GM18873 (cell line): ENCODE measurements around the gene DCAF11.

Experiments
- ATAC-seq: cut with Tn5 transposase; IDR thresholded peaks from one replicate; pipeline ENCODE4 v1.9.1; 2021; ENCODE audit warnings: mild to moderate bottlenecking, moderate library complexity, moderate number of reproducible peaks; ENCODE audit not compliant: unreplicated experiment, low FRiP score

DCAF11 gene

DNA sequence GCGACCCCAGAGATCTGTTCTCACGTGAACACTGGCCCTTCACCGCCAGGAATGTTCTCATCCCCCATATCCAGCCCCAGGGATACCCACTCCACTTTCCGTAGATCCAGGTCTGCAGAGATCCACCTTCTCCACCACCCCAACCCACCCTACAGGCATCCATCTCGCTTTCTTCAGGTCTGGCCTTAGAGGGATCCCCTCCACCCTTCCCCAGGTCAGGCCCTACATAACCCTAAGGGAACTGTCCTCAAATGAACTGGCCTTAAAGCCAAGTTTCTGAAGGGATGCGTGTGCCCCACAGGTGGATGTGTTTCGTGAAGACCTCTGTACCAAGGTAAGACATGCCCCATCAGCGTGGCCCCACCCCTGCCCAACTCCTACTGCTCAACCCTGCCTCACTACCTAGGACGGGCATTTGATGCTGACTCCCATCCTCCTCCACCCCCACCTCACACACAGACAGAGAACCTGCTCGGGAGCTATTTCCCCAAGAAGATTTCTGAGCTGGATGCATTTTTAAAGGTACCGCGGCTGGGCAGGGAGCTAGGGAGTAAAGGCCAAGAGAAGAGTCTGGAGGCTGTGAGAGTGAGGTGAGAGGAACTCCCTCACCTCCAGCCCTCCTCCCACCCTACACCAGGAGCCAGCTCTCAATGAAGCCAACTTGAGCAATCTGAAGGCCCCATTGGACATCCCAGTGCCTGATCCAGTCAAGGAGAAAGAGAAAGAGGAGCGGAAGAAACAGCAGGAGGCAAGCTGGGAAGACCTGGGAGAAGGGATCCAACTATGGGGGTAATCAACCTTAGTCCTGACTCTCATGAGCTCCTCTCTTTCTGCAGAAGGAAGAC is 22.3 kb downstream of the DCAF11 start:
- ATAC-seq, result no peak

DNA sequence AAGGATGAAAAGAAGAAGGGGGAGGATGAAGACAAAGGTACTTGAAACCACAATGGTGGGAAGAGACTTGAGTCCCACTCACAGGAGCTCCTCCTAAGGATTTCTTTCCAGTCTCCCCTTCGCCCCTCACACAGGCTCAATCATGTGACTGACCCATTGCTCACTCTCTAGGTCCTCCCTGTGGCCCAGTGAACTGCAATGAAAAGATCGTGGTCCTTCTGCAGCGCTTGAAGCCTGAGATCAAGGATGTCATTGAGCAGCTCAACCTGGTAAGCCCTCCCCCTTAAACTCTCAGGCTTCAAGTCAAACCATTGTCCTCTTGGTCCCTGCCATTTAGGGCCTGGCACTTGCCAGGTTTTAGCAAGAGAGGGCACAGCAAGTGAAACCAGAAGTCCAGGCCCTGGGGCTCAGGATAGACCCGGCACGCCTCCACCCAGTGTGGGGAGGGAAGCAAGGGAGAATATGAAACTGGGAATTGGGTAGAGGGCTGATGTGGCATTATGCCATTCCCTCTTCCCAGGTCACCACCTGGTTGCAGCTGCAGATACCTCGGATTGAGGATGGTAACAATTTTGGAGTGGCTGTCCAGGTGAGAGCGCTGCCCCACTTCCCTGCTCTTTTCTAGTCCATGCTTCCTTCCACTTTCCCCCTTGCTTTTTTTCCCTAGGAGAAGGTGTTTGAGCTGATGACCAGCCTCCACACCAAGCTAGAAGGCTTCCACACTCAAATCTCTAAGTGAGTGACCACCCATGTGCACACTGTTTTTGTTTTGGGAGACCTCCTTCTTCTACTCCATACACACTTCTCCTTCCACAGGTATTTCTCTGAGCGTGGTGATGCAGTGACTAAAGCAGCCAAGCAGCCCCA is 23.2 kb downstream of the DCAF11 start:
- no peak for ATAC-seq

DNA sequence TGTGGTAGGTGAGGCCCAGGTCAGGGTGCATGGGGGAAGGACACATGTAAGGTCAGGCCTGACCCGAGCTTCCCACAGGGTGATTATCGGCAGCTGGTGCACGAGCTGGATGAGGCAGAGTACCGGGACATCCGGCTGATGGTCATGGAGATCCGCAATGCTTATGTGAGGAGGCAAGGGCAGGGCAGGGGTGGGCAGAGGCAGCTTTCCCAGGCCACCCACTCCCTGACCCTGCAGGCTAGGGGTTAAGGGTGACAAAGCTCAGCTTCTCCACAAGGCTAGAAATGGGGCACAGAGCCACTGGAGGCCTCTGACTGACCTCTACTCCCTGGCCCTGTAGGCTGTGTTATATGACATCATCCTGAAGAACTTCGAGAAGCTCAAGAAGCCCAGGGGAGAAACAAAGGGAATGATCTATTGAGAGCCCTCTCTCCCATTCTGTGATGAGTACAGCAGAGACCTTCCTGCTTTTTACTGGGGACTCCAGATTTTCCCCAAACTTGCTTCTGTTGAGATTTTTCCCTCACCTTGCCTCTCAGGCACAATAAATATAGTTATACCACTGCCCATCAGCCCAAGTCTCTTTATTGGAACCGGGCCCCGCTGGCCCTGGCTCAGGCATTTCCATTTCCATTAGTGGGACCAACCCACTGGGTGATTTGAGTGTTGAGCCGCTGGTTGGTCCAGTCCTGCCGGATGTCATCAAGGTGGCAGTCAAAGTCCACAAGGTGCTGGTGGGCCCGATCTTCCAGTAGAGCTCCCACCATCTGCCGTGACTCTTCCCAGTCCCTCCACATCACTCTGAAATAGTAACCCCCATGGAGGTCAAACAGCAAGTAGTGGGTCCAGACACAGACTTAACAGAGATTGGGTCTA is 24.1 kb downstream of the DCAF11 start:
- no peak for ATAC-seq

GRCh38 chr14:24139272-24139934 is 24.8 kb downstream of the DCAF11 start:
- ATAC-seq, result no peak

DNA sequence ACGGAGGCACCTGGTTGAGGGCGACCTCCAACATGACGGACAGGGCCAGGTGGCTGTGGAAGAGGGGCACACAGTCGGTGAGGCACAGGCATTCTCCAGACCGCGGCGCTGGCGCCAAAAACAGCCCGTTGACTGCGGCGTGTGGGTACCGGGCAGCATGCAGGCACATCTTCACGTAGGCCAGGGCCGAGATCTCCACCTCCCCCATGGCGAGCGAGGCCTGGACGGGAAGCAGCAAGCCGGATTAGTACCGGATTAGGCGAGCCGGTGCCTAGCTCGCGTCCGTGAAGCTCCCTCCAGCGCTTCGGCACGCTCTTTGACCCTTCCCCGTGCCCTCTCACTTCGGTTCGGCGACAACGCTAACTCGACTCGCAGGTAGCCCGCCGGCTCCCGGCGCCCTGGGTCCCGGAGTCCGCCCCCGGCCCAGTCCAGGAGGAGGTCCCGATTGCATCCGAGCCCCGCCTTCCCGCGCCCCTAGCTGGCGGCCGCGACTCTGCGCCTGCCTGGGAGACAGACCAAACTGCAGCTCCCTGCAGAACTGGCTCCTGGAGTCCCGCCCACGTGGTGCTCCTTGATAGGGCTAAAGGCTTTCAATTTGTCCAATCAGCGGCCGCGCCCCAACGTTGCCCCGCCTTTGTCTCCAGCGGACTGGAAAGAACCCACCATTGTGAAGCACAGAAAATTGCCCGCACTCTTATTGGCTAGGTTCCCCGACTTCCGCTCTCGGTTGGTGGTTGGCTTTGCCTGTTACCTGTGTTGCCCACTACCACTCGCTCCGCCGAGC is 26.7 kb downstream of the DCAF11 start, which contains the start of gene EMC9:
EMC9 (minus strand) TSS at position 495 of the 784 bp plus-strand sequence; CDS start at position 208, 287 bp downstream.
- ATAC-seq, result peak; percentile 83

DNA sequence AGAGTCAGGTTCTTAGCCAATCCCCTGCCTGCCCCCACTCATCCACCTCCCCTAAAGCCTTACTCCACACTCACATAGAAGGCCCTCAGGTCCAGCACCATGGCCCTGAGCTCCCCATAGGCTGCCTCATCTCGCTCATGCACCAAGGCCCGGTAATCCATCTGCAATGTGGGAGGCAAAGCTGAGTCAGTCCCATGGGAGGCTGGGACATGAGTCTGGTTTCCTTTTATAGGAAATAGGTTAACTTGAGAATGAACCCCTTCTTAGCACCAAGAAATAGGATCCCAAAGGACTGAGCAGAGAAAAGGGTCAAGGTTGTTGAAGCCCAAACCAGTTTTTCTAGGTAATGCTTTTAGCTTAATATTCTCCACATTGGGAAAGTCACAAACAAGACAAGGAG is 28.9 kb downstream of the DCAF11 start:
- ATAC-seq, result no peak

DNA sequence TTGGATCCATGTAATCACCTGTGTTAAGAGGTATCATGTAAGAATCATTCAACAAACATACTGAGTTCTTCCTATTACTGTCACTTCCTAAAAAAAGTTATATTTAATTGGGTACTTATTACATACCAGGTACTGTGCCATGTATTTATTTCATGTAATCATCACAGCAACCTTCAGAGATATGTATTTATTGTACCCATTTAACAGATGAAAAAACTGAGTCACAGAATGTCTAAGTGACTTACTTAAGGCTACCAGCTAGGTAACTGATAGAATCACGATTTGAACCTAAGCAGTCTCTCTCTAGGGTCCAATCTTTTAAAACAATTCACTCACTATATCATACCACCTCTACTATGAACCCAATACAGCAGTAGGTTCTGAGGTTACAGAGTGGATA is 29.9 kb downstream of the DCAF11 start:
- ATAC-seq, result no peak

DNA sequence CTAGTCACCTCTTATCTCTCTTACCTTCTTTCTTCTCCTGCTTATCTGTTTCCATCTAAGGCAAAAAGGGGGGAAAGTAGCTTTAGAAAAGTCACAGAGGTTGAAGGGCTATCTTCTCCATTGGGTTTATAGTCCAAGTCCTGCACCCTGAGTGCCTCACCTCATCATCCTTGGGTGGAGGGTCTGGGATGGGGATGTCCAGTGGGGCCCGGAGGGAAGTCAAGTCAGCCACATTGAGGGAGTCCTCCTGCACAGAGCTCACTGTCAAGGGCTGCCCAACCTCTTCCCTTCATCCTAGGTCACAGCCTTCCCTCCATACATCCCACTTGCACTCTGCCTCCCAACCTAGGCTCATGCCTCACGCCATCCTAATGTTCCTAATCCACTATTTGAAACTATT is 30.6 kb downstream of the DCAF11 start:
- no peak for ATAC-seq

DNA sequence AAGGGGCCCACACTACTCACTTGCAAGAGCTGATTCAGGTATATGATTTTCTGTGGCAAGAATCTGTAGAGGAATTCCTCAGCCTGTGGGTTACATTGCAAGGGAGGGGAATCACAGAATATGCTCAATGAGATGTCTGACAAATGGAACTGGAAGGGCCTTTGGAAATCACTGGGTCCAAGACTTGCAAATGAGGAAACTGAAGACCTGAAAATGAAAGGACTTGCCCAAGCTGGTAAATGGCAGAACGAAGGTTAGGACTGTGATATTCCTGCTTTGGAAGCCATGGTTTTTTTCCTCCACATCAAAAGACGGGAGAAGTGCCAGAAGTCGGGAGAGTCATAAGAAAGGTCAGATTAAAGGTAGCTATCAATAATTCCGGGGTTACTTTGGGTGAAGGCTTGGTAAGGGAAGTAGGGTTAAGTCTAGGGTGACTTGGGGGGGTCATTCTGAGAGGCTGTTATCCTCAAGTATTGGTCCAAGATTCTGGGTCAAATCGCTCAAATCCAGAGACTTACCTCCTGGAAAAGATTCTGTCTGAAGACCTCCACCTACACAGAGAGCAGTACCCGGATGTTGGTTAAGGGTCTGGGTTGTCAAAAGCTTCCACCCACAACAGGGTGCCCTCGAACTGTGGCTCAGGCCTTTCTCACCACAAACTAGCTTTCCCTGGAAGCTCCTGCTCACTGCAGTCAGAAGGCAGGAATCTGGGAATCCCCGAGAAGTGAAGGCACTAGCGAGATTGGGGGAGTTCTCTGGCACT is 31.3 kb downstream of the DCAF11 start:
- ATAC-seq, result no peak

- ATAC-seq, result peak; percentile 50
Observed at GRCh38 chr14:24146453-24146977, 31.9 kb downstream of the DCAF11 start, which contains the start of gene PSME2. Gene PSME2 (minus strand): TSS chr14:24146610. CDS start chr14:24146581, 29 bp downstream.

GRCh38 chr14:24146978-24147760 is 32.6 kb downstream of the DCAF11 start, which contains the start of gene RNF31:
Gene RNF31 (plus strand): TSS chr14:24147498. CDS start chr14:24147699, 201 bp downstream.
- peak; percentile 83 for ATAC-seq

- ATAC-seq, result no peak
Observed at GRCh38 chr14:24147761-24148428, 33.3 kb downstream of the DCAF11 start.

- ATAC-seq, result no peak
Observed at GRCh38 chr14:24149302-24149969, 34.9 kb downstream of the DCAF11 start.

DNA sequence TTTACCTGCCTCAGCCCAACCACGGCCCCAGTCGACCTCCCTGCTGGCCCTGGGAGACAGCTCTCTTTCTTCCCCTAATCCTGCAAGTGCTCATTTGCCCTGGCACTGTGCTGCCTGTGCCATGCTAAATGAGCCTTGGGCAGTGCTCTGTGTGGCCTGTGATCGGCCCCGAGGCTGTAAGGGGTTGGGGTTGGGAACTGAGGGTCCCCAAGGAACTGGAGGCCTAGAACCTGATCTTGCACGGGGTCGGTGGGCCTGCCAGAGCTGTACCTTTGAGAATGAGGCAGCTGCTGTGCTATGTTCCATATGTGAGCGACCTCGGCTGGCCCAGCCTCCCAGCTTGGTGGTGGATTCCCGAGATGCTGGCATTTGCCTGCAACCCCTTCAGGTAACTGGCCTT is 35.5 kb downstream of the DCAF11 start:
- no peak for ATAC-seq

GRCh38 chr14:24150567-24150966 is 36.0 kb downstream of the DCAF11 start:
- no peak for ATAC-seq

DNA sequence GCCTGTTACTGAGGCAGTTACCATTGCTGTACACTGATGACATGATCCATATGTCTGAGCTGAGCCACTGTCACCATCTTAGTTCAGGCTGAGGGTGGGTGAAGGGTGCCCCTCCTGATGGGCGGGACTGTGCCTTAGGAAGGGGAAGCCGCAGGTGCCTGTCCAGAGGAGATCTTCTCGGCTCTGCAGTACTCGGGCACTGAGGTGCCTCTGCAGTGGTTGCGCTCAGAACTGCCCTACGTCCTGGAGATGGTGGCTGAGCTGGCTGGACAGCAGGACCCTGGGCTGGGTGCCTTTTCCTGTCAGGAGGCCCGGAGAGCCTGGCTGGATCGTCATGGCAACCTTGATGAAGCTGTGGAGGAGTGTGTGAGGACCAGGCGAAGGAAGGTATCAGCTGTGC is 36.4 kb downstream of the DCAF11 start:
- no peak for ATAC-seq
